ENCODE measurements around the gene SPG7.

SPG7 gene

DNA sequence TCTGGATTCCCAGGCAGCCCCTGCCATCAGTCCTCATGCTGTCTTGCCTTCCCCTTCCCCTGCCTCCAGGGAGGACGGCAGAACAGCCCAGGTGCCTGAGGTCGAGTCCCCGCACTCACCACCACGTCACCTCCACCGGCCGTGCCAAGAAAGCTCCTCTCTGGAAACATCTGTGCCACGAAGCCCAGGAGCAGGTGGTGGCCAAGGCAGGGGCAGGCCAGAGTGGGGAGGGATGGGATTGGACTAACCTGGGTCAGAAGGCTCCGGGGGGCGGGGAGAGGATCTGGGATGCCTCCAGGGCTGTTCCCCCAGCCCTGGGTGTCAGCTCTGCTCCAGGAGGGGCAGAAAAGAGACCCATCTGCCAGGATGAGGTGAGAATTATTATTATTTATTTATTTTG, 97.8 kb downstream of the SPG7 start:
- H3K9me3 ChIP-seq (ENCODE audit: control insufficient read depth, insufficient read depth, low read depth, low read length) = no peaks in the 10 kb centered on the region
- H3K36me3 ChIP-seq (ENCODE audit: control insufficient read depth in 2 of 2, insufficient read depth in 1 of 2, low read length in 2 of 2) = no peaks in the 10 kb centered on the region
- H3K4me1 ChIP-seq (ENCODE audit: control insufficient read depth, insufficient read depth, low read length) = peaks cover 4% of the 10 kb centered on the region; the same call in 1 of the 2 replicates
- POLR2A ChIA-PET = no interaction called here
- CTCF ChIA-PET = interaction anchor here (0.6 to 0.8 kb wide), 2 partner anchors 35 to 468 kb away, joined by 3 read pairs; no protein-coding TSS in a partner anchor
- no peak overlapping the region for H3K27ac ChIP-seq (ENCODE audit: extremely low read depth, low read depth, low read length)
- TF ChIP-seq, protein P1, sequence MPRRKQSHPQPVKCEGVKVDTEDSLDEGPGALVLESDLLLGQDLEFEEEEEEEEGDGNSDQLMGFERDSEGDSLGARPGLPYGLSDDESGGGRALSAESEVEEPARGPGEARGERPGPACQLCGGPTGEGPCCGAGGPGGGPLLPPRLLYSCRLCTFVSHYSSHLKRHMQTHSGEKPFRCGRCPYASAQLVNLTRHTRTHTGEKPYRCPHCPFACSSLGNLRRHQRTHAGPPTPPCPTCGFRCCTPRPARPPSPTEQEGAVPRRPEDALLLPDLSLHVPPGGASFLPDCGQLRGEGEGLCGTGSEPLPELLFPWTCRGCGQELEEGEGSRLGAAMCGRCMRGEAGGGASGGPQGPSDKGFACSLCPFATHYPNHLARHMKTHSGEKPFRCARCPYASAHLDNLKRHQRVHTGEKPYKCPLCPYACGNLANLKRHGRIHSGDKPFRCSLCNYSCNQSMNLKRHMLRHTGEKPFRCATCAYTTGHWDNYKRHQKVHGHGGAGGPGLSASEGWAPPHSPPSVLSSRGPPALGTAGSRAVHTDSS (tag by site-specific recombination; IDR thresholded peaks at IDR 0.05) = no peak
- TF ChIP-seq, protein P2, sequence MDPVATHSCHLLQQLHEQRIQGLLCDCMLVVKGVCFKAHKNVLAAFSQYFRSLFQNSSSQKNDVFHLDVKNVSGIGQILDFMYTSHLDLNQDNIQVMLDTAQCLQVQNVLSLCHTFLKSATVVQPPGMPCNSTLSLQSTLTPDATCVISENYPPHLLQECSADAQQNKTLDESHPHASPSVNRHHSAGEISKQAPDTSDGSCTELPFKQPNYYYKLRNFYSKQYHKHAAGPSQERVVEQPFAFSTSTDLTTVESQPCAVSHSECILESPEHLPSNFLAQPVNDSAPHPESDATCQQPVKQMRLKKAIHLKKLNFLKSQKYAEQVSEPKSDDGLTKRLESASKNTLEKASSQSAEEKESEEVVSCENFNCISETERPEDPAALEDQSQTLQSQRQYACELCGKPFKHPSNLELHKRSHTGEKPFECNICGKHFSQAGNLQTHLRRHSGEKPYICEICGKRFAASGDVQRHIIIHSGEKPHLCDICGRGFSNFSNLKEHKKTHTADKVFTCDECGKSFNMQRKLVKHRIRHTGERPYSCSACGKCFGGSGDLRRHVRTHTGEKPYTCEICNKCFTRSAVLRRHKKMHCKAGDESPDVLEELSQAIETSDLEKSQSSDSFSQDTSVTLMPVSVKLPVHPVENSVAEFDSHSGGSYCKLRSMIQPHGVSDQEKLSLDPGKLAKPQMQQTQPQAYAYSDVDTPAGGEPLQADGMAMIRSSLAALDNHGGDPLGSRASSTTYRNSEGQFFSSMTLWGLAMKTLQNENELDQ (tag by site-specific recombination; IDR thresholded peaks at IDR 0.05; ENCODE audit: low read depth) = no peak
- no peak for TF ChIP-seq ZNF274 (IDR thresholded peaks at IDR 0.05; ENCODE audit: low read length)
- no peak for TF ChIP-seq ZNF274 (tag by site-specific recombination; IDR thresholded peaks at IDR 0.05; ENCODE audit: borderline replicate concordance)
- TF ChIP-seq ZNF660 (tag by site-specific recombination; IDR thresholded peaks at IDR 0.05) = no peak
- no peak for TF ChIP-seq ZBTB21 (tag by site-specific recombination; IDR thresholded peaks at IDR 0.05)
- TF ChIP-seq ZNF341 (tag by site-specific recombination; IDR thresholded peaks at IDR 0.05; ENCODE audit: low read depth) = 0 out of 2 replicates have a peak, but pooled peaks have one; percentile 17
- peak; percentile 25 for TF ChIP-seq GLIS1 (tag by site-specific recombination; IDR thresholded peaks at IDR 0.05)
- no peak for TF ChIP-seq ZNF529 (tag by site-specific recombination; IDR thresholded peaks at IDR 0.05; ENCODE audit: insufficient replicate concordance)
- no peak for TF ChIP-seq GLI4 (tag by site-specific recombination; IDR thresholded peaks at IDR 0.05)
- no peak overlapping the region for H3K4me3 ChIP-seq (ENCODE audit: low read depth, low read length)

Measured in HEK293 (cell line).